HepG2 (cell line): ENCODE data around the gene PSMD1. TPM values are rescaled to one million over a fixed set of nuclear protein-coding genes. Genes with fewer than 3 reads are reported as not detected.

Experiments used
- ATF7 ChIP-seq, 2 experiments: fragments of 450-650 bp in 1 of 2; sonication (generic) in 1 of 2; formaldehyde crosslinking in 1 of 2; IDR thresholded peaks; 2 replicates each; pipeline versions ENCODE4 v1.4.0 to v1.6.1; 2016 to 2020; ENCODE audit warnings: antibody characterized with exemption in 1 of 2, mild to moderate bottlenecking in 1 of 2, missing genetic modification reagents in 1 of 2
- EZH2 ChIP-seq: conservative IDR thresholded peaks from 2 replicates; pipeline ENCODE4 v1.6.1; 2012; ENCODE audit warnings: mild to moderate bottlenecking, low read depth, low read length, moderate library complexity
- FOXA1 ChIP-seq, 2 experiments: fragments of 450-650 bp in 1 of 2; sonication (generic) in 1 of 2; formaldehyde crosslinking in 1 of 2; IDR thresholded peaks; 2 replicates each; pipeline versions ENCODE4 v1.4.0 to v1.6.1; 2016 to 2020; ENCODE audit warnings: missing genetic modification reagents in 1 of 2
- HOXA3 ChIP-seq: sonication (generic); formaldehyde crosslinking; IDR thresholded peaks from 2 replicates; pipeline ENCODE4 v1.5.0; 2020; ENCODE audit warnings: missing genetic modification reagents
- HOXA9 ChIP-seq: sonication (generic); formaldehyde crosslinking; IDR thresholded peaks from 2 replicates; pipeline ENCODE4 v1.8.1; 2022; ENCODE audit warnings: missing genetic modification reagents, mild to moderate bottlenecking, moderate library complexity, borderline replicate concordance
- MED1 ChIP-seq: sonication (generic); formaldehyde crosslinking; IDR thresholded peaks from 2 replicates; pipeline ENCODE4 v1.4.0; 2020; ENCODE audit warnings: missing genetic modification reagents
- NR2F6 ChIP-seq, 2 experiments: IDR thresholded peaks; 2 replicates each; pipeline ENCODE4 v1.6.1; 2016; ENCODE audit warnings: antibody characterized with exemption in 1 of 2, mild to moderate bottlenecking in 1 of 2
- PAX8 ChIP-seq: sonication (generic); formaldehyde crosslinking; IDR thresholded peaks from 2 replicates; pipeline ENCODE4 v1.8.0; 2022; ENCODE audit warnings: mild to moderate bottlenecking, missing genetic modification reagents, borderline replicate concordance
- SALL2 ChIP-seq: sonication (generic); formaldehyde crosslinking; IDR thresholded peaks from 2 replicates; pipeline ENCODE4 v1.8.1; 2023; ENCODE audit warnings: mild to moderate bottlenecking, missing genetic modification reagents, inconsistent platforms
- SSRP1 ChIP-seq: IDR thresholded peaks from 2 replicates; pipeline ENCODE4 v1.6.1; 2016; ENCODE audit warnings: control low read depth
- TBX2 ChIP-seq: sonication (generic); formaldehyde crosslinking; IDR thresholded peaks from 2 replicates; pipeline ENCODE4 v1.5.0; 2020; ENCODE audit warnings: missing genetic modification reagents, mild to moderate bottlenecking, borderline replicate concordance
- ZBTB38 ChIP-seq: sonication (generic); formaldehyde crosslinking; IDR thresholded peaks from 2 replicates; pipeline ENCODE4 v1.5.1; 2020; ENCODE audit warnings: mild to moderate bottlenecking, missing genetic modification reagents
- polyA plus RNA-seq, 8 experiments: library from polyadenylated mRNA; depleted of rRNA in 3 of 8; stranded (reverse) in 7 of 8; unstranded in 1 of 8; fragments of >200 nt; fragmentation: Illumina TruSeq in 4 of 8; extraction: Trizol in 4 of 8; gene quantifications; 2 replicates each; pipeline versions ENCODE4 v1.2.1 to v1.2.3, GENCODE V29; 2011 to 2016; ENCODE audit warnings: low read depth in 4 of 8, missing spikeins in 1 of 8, mixed read lengths in 1 of 8; ENCODE audit not compliant: insufficient read depth in 1 of 8
- total RNA-seq, 5 experiments: library from RNA; depleted of rRNA; stranded (reverse); fragments of >200 nt; fragmentation: Illumina TruSeq; extraction: Trizol; gene quantifications; 2 replicates each; pipeline ENCODE4 v1.2.3, GENCODE V29; 2016; ENCODE audit warnings: low read depth in 1 of 5
- TF ChIP-seq, protein P1 (sequence below): sonication (generic); formaldehyde crosslinking; IDR thresholded peaks from 2 replicates; pipeline ENCODE4 v1.5.1; 2020; ENCODE audit warnings: mild to moderate bottlenecking, moderate library complexity, missing genetic modification reagents
- TF ChIP-seq, protein P2 (sequence below): IDR thresholded peaks from 2 replicates; pipeline ENCODE4 v1.4.0; 2020; ENCODE audit warnings: mild to moderate bottlenecking, missing genetic modification reagents
- TF ChIP-seq, protein P3 (sequence below): sonication (generic); formaldehyde crosslinking; IDR thresholded peaks from 2 replicates; pipeline ENCODE4 v1.4.0; 2020; ENCODE audit warnings: missing genetic modification reagents, borderline replicate concordance
- TF ChIP-seq, protein P4 (sequence below): sonication (generic); formaldehyde crosslinking; IDR thresholded peaks from 2 replicates; pipeline ENCODE4 v1.4.0; 2020; ENCODE audit warnings: missing genetic modification reagents, mild to moderate bottlenecking, borderline replicate concordance

Gene PSMD1
- total and polyA plus RNA-seq, 2 of the 13 experiments (the other 11 are each of a cell fraction or from before 2014, with no cell fraction given) = 136 to 191 TPM

DNA sequence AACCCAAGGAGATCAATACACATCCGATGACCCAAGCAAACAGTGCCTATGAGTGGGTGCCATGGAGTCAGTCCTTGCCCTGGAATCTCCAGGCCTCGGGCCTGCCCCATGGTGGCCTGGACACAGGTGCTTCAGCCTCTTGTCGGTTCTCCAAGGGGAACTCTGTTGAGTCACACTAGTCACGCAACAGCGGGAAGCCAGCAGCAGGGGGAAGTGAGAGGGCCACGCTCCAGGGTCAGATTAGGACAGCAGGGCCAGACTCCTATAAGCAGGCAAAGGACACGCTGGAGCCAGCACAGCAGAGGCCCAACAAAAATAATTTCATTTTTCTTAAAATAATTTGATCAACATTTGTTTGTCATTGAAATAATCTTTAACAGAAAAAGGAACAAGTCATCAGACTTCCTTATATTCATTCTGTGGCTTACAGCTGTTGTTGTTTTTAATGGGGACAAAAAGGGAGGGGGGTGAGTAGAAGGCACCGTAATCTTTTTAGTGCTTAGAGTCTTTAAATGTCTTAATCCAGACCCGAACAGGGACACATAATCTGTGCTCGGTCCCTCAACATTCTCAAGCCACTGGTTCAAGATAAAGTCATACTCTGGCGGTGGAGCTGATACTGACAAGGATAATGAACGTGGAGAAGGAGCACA, 125.3 kb downstream of the PSMD1 start (continued):
- TF ChIP-seq SALL2 (CRISPR knock-in tag) (no peak), MED1 (CRISPR knock-in tag) (0 out of 2 replicates have a peak, but pooled peaks have one; percentile 20), PAX8 (CRISPR knock-in tag) (0 out of 2 replicates have a peak, but pooled peaks have one; percentile 41), ZBTB38 (CRISPR knock-in tag) (no peak), NR2F6 (IDR thresholded peaks at IDR 0.05) (no peak), NR2F6 (CRISPR knock-in tag; IDR thresholded peaks at IDR 0.05) (0 out of 2 replicates have a peak, but pooled peaks have one; percentile 12), HOXA9 (CRISPR knock-in tag) (0 out of 2 replicates have a peak, but pooled peaks have one; percentile 25), EZH2 (no peak), ATF7 (IDR thresholded peaks at IDR 0.05) (no peak), ATF7 (CRISPR knock-in tag; IDR thresholded peaks at IDR 0.05) (0 out of 2 replicates have a peak, but pooled peaks have one; percentile 43), FOXA1 (IDR thresholded peaks at IDR 0.05) (no peak), FOXA1 (CRISPR knock-in tag; IDR thresholded peaks at IDR 0.05) (0 out of 2 replicates have a peak, but pooled peaks have one; percentile 11), TBX2 (CRISPR knock-in tag) (no peak), SSRP1 (0 out of 2 replicates have a peak, but pooled peaks have one; percentile 45), HOXA3 (CRISPR knock-in tag) (0 out of 2 replicates have a peak, but pooled peaks have one; percentile 12)
- TF ChIP-seq, protein P1, sequence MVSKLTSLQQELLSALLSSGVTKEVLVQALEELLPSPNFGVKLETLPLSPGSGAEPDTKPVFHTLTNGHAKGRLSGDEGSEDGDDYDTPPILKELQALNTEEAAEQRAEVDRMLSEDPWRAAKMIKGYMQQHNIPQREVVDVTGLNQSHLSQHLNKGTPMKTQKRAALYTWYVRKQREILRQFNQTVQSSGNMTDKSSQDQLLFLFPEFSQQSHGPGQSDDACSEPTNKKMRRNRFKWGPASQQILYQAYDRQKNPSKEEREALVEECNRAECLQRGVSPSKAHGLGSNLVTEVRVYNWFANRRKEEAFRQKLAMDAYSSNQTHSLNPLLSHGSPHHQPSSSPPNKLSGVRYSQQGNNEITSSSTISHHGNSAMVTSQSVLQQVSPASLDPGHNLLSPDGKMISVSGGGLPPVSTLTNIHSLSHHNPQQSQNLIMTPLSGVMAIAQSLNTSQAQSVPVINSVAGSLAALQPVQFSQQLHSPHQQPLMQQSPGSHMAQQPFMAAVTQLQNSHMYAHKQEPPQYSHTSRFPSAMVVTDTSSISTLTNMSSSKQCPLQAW (CRISPR knock-in tag) = peak; percentile 47; the same call in 1 of the 2 replicates
- TF ChIP-seq, protein P2, sequence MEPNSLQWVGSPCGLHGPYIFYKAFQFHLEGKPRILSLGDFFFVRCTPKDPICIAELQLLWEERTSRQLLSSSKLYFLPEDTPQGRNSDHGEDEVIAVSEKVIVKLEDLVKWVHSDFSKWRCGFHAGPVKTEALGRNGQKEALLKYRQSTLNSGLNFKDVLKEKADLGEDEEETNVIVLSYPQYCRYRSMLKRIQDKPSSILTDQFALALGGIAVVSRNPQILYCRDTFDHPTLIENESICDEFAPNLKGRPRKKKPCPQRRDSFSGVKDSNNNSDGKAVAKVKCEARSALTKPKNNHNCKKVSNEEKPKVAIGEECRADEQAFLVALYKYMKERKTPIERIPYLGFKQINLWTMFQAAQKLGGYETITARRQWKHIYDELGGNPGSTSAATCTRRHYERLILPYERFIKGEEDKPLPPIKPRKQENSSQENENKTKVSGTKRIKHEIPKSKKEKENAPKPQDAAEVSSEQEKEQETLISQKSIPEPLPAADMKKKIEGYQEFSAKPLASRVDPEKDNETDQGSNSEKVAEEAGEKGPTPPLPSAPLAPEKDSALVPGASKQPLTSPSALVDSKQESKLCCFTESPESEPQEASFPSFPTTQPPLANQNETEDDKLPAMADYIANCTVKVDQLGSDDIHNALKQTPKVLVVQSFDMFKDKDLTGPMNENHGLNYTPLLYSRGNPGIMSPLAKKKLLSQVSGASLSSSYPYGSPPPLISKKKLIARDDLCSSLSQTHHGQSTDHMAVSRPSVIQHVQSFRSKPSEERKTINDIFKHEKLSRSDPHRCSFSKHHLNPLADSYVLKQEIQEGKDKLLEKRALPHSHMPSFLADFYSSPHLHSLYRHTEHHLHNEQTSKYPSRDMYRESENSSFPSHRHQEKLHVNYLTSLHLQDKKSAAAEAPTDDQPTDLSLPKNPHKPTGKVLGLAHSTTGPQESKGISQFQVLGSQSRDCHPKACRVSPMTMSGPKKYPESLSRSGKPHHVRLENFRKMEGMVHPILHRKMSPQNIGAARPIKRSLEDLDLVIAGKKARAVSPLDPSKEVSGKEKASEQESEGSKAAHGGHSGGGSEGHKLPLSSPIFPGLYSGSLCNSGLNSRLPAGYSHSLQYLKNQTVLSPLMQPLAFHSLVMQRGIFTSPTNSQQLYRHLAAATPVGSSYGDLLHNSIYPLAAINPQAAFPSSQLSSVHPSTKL (CRISPR knock-in tag) = peak; percentile 28; the same call in 1 of the 2 replicates
- TF ChIP-seq, protein P3, sequence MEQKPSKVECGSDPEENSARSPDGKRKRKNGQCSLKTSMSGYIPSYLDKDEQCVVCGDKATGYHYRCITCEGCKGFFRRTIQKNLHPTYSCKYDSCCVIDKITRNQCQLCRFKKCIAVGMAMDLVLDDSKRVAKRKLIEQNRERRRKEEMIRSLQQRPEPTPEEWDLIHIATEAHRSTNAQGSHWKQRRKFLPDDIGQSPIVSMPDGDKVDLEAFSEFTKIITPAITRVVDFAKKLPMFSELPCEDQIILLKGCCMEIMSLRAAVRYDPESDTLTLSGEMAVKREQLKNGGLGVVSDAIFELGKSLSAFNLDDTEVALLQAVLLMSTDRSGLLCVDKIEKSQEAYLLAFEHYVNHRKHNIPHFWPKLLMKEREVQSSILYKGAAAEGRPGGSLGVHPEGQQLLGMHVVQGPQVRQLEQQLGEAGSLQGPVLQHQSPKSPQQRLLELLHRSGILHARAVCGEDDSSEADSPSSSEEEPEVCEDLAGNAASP = peak; percentile 98
- TF ChIP-seq, protein P4, sequence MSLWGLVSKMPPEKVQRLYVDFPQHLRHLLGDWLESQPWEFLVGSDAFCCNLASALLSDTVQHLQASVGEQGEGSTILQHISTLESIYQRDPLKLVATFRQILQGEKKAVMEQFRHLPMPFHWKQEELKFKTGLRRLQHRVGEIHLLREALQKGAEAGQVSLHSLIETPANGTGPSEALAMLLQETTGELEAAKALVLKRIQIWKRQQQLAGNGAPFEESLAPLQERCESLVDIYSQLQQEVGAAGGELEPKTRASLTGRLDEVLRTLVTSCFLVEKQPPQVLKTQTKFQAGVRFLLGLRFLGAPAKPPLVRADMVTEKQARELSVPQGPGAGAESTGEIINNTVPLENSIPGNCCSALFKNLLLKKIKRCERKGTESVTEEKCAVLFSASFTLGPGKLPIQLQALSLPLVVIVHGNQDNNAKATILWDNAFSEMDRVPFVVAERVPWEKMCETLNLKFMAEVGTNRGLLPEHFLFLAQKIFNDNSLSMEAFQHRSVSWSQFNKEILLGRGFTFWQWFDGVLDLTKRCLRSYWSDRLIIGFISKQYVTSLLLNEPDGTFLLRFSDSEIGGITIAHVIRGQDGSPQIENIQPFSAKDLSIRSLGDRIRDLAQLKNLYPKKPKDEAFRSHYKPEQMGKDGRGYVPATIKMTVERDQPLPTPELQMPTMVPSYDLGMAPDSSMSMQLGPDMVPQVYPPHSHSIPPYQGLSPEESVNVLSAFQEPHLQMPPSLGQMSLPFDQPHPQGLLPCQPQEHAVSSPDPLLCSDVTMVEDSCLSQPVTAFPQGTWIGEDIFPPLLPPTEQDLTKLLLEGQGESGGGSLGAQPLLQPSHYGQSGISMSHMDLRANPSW (CRISPR knock-in tag) = no peak
